HG03354 (cell line): ENCODE measurements around the gene TUBB1.

Experiments used
- ATAC-seq: cut with Tn5 transposase; IDR thresholded peaks from one replicate; pipeline ENCODE4 v1.9.1; 2021; ENCODE audit warnings: mild to moderate bottlenecking; ENCODE audit not compliant: unreplicated experiment, poor library complexity, severe bottlenecking

TUBB1 gene

GRCh38 chr20:59064214-59064722, 45.0 kb downstream of the TUBB1 start:
- no peak for ATAC-seq

GRCh38 chr20:59068534-59068933, 49.3 kb downstream of the TUBB1 start:
- ATAC-seq = no peak

GRCh38 chr20:59069026-59069425, 49.8 kb downstream of the TUBB1 start:
- ATAC-seq = no peak

- ATAC-seq = no peak
Measured at GRCh38 chr20:59071216-59071615, 52.0 kb downstream of the TUBB1 start.

GRCh38 chr20:59073582-59073981, 54.4 kb downstream of the TUBB1 start:
- ATAC-seq = no peak

GRCh38 chr20:59074456-59074855, 55.2 kb downstream of the TUBB1 start:
- no peak for ATAC-seq

GRCh38 chr20:59075934-59076508, 56.8 kb downstream of the TUBB1 start:
- no peak for ATAC-seq
